Measurements from ENCODE around the gene SINHCAF. TPM values are rescaled to one million over a fixed set of nuclear protein-coding genes. Genes with fewer than 3 reads are reported as not detected.

Gene SINHCAF
- total RNA-seq, 1 donor from 2014 or later = 136 TPM

GRCh38 chr12:31231611-31232360, 94.2 kb downstream of the SINHCAF start:
- DNase-seq = no peak
